GM21786 (cell line): ENCODE results near the gene PCSK1.

Source experiments
- ATAC-seq: cut with Tn5 transposase; IDR thresholded peaks from one replicate; pipeline ENCODE4 v1.9.1; 2021; ENCODE audit not compliant: unreplicated experiment

Gene PCSK1

DNA sequence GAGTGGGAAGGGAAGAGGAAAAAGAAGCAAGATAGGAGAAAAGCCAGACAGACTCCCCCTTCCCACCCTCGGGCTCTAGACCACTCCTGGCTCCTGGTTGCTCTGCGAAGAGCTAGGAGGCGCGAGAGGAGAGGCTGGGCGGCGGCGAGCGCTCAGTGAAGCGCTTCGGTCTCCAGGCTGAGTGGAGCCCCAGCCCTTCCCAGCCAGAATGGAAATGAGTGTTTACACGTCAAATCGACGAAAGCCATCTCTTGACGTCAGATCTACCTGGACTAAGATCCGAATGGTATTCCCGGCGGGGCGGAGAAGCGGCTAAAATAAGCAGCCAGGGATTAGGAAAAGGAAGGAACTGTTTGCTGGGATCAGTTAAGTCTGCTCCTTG is at the start of gene PCSK1:
TSS of gene PCSK1 (minus strand) at position 183 of the 382 bp plus-strand sequence. CDS start 206 bp downstream, outside the sequence.
- ATAC-seq: no peak

DNA sequence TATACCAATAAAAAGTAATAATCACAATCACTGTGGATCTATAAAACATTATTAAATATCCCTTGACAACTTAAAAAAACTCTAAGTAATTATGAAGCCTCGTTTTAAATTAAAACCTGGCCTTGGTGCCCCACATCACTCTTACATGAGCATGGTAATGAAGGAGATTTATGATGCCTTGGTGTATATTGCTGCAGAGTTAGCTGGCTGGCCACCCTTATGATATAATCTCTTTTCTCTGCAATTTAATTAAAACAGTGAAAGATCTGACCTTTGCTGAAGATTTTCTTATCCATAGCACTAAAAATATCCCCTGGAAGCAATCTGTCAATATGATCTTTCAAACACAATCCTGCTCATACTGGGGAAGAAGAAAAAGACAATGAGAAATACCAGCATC is 48.8 kb upstream of the PCSK1 start:
- no peak for ATAC-seq

DNA sequence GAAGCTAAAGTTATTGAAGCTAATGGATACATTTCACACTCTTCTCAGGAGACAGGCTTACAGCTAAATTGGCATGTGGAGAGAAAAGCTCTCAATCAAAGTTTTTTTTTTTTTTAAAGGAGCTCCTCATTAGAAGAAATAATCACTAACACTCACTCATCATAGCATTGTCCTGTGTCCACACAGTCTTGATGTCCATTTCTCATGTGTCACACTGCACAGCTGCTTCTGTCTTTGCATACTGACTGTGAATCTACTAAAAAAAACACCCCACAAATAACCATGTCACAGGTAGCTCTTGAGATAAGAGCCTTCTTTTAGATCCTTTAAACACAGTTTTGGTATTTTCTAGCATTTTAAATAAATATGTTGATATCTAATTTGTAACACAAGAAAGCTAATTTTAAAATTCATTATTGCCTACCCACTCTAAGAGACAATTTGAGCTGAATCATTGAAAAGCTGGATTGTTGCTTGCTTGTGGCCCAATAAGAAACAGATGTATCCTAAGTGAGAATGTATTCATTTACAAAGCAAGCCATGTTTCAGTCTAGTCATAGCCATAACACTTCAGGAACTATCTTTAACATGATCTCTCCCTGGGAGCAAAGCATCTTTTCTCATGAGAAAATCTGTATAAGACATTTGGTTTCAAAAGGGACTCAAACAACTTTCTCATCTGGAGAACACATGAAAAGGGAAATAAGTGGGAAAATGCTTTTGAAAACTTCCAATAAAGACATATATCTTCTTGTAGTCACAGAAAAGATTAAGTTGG is 48.1 kb upstream of the PCSK1 start:
- ATAC-seq: no peak

GRCh38 chr5:96478983-96479382 is 45.9 kb upstream of the PCSK1 start:
- no peak for ATAC-seq

- no peak for ATAC-seq
Measured at GRCh38 chr5:96476654-96477053, 43.6 kb upstream of the PCSK1 start.

- no peak for ATAC-seq
Measured at GRCh38 chr5:96474073-96474472, 41.0 kb upstream of the PCSK1 start.

- no peak for ATAC-seq
Measured at GRCh38 chr5:96473155-96473554, 40.1 kb upstream of the PCSK1 start.

- no peak for ATAC-seq
Measured at GRCh38 chr5:96470785-96471184, 37.7 kb upstream of the PCSK1 start.

DNA sequence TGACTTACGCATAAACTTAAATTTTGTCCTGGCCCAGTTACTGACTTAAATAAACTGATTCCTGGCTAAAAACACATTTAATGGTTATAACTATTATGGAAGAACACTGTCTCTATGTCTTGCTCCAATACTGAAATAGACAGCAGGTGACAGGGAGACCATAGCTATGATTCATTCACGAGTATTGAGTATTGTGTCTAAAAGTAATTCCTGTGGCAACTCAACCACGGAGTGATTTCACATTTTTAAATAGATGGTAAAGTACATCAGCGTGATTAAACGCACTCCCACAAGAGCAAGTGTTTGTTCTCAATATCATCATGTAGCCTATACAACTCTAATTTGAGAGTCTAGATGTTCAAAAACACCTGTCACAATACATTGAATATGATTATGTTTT is 35.9 kb upstream of the PCSK1 start:
- no peak for ATAC-seq

GRCh38 chr5:96463091-96463490 is 30.0 kb upstream of the PCSK1 start:
- ATAC-seq: no peak

DNA sequence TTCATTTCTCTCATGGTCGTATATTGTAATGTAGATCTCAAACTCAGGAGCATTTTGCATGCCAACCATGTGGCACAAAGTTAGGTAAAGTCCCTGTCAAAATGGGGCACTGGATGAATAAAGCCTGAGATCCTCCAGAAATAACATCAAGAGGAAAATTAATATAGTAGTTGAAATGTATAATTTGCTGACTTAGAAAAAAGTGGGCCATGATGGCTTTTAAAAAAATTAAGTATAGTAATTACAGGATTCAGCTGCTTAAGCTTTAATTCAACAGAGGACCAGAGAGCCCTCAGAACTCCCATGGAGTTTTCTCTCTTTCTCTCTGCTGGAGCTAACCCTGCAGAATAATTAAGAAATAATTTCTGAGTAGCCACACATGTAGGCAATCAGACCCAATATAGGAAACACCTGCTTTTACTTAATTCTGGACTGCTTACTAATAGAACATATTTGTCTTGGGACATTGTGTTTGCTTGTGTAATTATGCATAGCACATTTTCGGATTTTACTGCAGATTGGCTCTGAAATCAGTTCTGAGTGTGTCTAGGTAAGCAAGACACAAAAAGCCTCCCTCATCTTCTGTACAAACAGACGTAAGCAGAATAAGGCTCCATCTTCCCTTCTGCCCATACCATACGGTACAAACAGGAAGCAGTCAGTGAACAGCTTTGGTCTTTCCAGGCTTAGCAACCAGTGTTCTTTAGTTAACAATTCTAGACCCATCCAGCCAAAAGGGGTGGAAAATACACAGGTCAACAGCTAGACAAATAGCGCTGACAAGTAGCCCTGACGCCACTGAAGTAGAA is 26.5 kb upstream of the PCSK1 start:
- no peak for ATAC-seq

DNA sequence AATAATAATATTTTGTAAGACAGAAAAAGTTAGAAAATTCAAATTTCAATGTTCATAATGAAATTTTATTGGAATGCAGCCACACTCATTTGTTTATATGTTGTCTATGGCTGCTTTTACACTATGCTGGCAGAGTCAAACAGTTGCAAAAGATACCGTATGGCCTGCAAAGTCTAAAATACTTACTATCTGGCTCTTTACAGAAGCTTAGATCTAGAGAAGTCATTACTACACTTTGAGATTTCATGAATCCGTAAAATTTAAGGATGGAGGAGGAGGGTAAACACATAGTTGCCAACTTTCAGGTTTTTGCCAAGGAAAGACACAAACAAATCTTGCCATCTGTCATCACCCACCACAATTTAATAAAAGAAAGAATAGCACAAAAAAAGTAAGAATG is 25.1 kb upstream of the PCSK1 start:
- ATAC-seq: no peak

- ATAC-seq: no peak
Measured at GRCh38 chr5:96455789-96456188, 22.7 kb upstream of the PCSK1 start.

DNA sequence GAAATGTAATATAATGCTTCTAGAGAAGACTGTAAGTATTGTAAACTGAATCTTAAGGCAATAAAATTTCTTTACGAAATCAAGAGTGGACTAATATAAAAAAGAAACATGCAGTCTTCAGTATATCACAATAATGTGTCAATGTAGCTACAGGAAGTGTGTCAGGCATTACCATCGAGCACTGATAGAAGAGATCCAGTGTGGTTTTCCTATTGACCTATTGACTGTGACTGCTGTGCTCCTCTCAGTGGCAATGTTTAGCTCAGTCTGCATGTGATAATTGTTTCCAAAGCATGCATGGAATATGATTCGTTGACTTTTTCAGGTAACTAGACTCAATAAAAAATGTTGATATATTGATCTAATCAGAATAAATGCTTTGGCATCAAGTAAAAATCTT is 20.3 kb upstream of the PCSK1 start:
- ATAC-seq: no peak

- no peak for ATAC-seq
Measured at GRCh38 chr5:96447949-96448348, 14.9 kb upstream of the PCSK1 start.

- ATAC-seq: peak; percentile 23
Measured at GRCh38 chr5:96440185-96440538, 7.1 kb upstream of the PCSK1 start.

DNA sequence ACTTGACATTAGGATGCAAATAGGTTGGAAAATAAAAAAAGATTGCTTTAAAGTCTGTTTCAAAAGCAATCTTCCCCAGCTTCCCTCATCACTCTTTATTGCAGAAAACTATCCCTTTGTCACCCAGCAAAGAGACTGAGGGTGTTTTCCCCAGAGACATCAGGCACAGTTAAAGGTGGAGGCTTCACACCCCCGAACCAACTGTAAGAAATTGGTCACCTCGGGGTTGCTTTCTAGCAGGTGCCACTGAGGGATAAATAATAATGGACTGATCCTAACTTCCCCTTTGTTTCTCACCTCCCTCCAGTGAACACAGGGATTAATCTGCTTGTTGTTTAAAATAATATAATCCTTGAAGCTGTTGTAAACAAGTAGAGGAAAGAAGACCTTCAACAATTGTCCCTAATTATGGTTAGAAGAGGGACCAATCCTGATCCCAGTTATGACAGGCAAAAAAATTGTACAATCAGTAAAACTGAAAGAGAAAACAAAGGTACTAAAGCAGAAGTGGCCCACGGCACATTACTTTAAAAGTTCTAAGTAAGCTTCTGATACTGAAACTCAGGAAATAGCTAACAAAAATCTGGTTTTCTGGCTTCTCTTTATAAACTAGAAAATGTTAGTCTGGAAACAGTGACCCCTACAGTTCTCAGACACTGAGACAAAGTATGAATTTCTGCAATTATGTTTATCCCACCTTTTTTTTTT is 6.6 kb upstream of the PCSK1 start:
- peak; percentile 93 for ATAC-seq

GRCh38 chr5:96434201-96434645 is 1.2 kb upstream of the PCSK1 start:
- ATAC-seq: no peak

- no peak for ATAC-seq
Measured at GRCh38 chr5:96432216-96433065, 607 bp downstream of the PCSK1 start.

GRCh38 chr5:96431376-96432187 is 1.5 kb downstream of the PCSK1 start:
- ATAC-seq: no peak
